Measurements from ENCODE around the gene NAA80. TPM values are rescaled to one million over a fixed set of nuclear protein-coding genes. Genes with fewer than 3 reads are reported as not detected.

The NAA80 gene
- total RNA-seq, 4 donors from 2014 or later = 12.4 to 19.4 (median 15.1) TPM

Other genes starting within 250 kb of the NAA80 start
- gene RBM5, start 210.5 kb downstream of the NAA80 start, total RNA-seq = 100 to 1,000 TPM; 131 to 244 (median 138) TPM
- gene SEMA3F, start 144.1 kb downstream of the NAA80 start, total RNA-seq = 100 to 1,000 TPM; 106 to 151 (median 120) TPM
- not detected for gene GNAT1, start 107.8 kb downstream of the NAA80 start, total RNA-seq
- under 1 TPM in 1 of 4 donors, not detected in 3; 0.62 TPM for gene SLC38A3, start 94.1 kb downstream of the NAA80 start, total RNA-seq
- 100 to 1,000 TPM in 1 of 4 donors, 10 to 100 TPM in 3; 56.5 to 123 (median 74.8) TPM for gene GNAI2, start 63.2 kb downstream of the NAA80 start, total RNA-seq
- 1 to 10 TPM; 1.1 to 7.2 (median 3.3) TPM for gene SEMA3B, start 30.3 kb downstream of the NAA80 start, total RNA-seq
- under 1 TPM in 2 of 4 donors, not detected in 2; 0.37 to 0.62 TPM for gene LSMEM2, start 20.3 kb downstream of the NAA80 start, total RNA-seq
- 10 to 100 TPM; 32.9 to 69.0 (median 39.8) TPM for gene IFRD2, start 7.0 kb downstream of the NAA80 start, total RNA-seq
- 1 to 10 TPM; 1.9 to 4.1 (median 2.6) TPM for gene HYAL3, start within 50 bp of the NAA80 start, total RNA-seq
- 10 to 100 TPM; 16.7 to 35.5 (median 20.6) TPM for gene HYAL1, start 4.2 kb upstream of the NAA80 start, total RNA-seq
- 10 to 100 TPM; 44.1 to 95.7 (median 72.9) TPM for gene HYAL2, start 23.3 kb upstream of the NAA80 start, total RNA-seq
- 10 to 100 TPM; 13.1 to 24.2 (median 18.0) TPM for gene TUSC2, start 28.8 kb upstream of the NAA80 start, total RNA-seq
- 10 to 100 TPM; 33.5 to 50.0 (median 47.2) TPM for gene RASSF1, start 41.4 kb upstream of the NAA80 start, total RNA-seq
- gene ZMYND10, start 46.3 kb upstream of the NAA80 start, total RNA-seq = 1 to 10 TPM in 1 of 4 donors, under 1 TPM in 2, not detected in 1; 0.42 to 1.8 (median 0.74) TPM
- gene NPRL2, start 51.4 kb upstream of the NAA80 start, total RNA-seq = 10 to 100 TPM; 17.3 to 28.0 (median 23.2) TPM
- 10 to 100 TPM in 2 of 4 donors, 1 to 10 TPM in 2; 6.0 to 19.7 (median 11.6) TPM for gene CYB561D2, start 51.5 kb upstream of the NAA80 start, total RNA-seq
- 10 to 100 TPM; 90.5 to 92.7 (median 92.4) TPM for gene TMEM115, start 60.1 kb upstream of the NAA80 start, total RNA-seq
- 1 to 10 TPM; 1.1 to 2.0 (median 1.6) TPM for gene CACNA2D2, start 204.2 kb upstream of the NAA80 start, total RNA-seq

All from lower leg skin (tissue), 4 donors.